Measurements from ENCODE around the gene CHCHD6.
A peak's percentile ranks its signal among the peaks of the same experiment; 100 is the strongest.

The CHCHD6 gene

DNA sequence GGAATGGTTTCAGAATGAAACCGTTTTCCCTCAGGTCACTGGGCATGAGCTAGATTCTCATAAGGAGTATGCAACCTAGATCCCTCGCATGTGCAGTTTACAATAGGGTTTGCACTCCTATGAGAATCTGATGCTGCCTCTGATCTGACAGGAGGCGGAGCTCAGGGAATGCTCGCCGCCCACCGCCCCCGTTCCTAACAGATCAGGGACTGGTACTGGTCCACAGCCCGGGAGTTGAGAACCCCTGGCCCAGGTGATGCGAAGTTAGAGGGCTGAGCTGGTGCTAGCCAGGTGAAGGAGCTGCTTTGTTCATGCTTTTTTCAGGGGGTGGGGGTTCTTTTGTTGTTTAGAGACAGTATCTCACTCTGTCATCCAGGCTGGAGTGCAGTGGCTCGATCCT is 263.3 kb downstream of the CHCHD6 start:
- FAIRE-seq (no peak), DNase-seq (ENCODE audit: insufficient read length, low spot score) (no peak)

GRCh38 chr3:126968391-126969390 is 264.7 kb downstream of the CHCHD6 start:
- no peak for FAIRE-seq
- DNase-seq (ENCODE audit: insufficient read length, low spot score): no peak

DNA sequence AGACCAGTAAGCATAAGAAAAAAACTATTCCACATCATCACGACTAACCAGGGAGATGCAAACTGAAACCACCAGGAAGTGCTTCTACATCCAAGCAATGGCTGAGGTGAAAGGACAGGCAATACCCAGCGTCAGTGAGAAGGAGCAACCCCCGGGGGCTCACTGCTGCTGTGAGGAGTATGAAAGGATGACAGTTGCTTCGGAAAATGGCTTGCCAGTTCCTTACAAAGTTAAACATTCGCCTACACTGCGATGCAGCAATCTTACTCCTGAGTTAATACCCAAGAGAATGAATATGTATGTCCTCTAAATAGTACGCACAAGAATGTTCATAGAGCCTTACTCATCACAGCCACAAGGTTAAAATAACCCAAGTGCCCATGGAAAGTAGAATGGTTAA is 265.5 kb downstream of the CHCHD6 start:
- no peak for FAIRE-seq
- DNase-seq (ENCODE audit: insufficient read length, low spot score): no peak

DNA sequence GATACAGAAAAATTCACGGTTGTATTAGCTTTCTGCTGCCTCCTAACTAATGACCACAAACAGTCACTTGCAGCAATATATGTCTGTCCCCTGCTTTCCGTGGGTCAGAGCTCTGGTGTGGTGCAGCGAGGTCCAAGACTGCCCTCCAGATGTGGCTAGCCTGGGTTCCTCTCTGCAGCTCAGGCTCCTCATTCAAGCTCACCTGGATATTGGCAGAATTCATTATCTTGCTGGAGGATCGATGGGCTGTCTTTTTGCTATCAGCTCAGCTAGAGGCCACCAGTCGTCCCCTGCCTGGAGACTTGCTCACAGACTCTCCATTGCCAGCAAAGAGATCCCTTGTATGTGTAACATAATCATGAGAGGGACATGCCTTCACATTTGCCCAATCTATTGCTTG is 266.1 kb downstream of the CHCHD6 start:
- no peak for FAIRE-seq
- no peak for DNase-seq (ENCODE audit: insufficient read length, low spot score)

DNA sequence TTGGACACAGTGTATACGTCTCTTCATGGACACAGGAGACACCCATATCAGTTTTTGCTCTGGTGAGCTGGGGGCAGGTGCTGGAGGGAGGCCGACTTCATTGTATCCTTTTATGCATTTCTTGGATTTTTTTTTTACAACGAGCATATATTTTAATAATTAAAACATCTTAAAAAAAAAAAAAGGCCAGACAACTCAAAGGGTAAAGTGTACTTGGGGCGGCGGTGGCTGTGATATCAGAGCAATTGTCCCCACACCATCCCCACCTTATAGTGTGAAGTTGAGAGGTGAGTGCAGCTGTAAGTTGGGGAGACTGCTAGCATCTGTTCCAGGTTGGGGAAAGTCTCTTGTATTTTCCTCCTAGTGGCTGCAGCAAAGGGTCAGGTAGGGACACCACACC is 266.9 kb downstream of the CHCHD6 start:
- no peak for FAIRE-seq
- no peak for DNase-seq (ENCODE audit: insufficient read length, low spot score)

DNA sequence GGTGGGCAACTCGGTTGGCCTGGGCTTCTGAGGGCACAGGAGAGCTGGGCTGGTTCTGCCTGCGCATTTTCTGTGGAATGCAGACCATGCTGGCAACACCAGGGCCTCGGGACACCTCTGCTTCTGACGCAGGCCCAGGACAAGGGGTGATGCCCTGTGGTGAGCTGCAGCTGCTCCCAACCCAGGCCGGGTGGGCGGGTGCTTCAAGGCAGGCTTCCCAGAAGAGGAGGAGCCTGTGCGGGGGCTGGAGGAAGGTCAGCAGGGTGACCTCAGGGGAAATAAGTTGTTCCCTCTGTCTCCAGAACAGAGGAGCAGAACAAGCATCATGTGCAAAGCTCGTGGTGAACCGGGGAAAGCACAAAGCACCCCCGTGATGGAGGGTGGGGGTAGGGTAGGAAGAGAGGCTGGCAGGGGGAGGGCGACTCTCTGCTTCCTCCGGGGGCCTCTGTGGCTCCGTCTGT is 267.9 kb downstream of the CHCHD6 start:
- DNase-seq (ENCODE audit: insufficient read length, low spot score): no peak
- FAIRE-seq: no peak

DNA sequence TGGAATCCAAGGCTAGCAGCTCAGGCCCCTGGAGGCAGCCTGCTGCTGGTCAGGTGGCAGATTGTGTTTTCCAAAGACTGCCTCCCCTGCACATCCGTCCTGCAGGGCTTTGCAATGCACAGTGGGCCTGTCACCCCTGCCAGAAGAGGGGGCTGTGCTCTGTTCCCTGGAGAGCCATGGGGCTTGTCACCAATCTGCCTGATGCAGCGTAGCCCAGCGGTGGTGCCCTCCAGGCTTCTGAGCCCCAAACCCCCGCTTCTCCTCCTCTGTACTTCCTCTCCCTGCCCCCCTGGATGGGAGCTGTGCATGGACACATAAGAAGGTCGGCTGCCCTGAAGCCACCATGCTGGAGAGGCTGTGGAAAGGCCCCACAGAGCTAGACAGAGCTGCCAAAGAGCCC is 268.8 kb downstream of the CHCHD6 start:
- DNase-seq (ENCODE audit: insufficient read length, low spot score): no peak
- FAIRE-seq: no peak

DNA sequence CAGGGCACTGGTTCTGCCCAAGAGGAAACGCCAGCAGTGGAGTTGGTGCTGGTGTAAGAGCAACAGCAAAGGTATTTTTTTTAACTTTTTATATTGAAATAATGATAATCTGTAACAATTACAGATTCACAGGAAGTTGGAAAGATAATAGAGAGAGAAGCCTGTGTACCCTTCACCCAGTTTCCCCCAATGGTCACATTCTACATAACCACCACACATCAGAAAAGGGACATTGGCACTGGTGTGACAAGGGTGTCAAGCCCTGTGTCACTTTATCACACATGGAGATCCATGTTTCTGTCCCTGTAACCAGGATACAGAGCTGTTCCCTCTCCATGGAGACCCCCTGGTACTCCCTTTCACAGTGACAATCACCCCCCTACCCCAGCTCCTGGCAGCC is 269.8 kb downstream of the CHCHD6 start:
- DNase-seq (ENCODE audit: insufficient read length, low spot score) (no peak), FAIRE-seq (no peak)

DNA sequence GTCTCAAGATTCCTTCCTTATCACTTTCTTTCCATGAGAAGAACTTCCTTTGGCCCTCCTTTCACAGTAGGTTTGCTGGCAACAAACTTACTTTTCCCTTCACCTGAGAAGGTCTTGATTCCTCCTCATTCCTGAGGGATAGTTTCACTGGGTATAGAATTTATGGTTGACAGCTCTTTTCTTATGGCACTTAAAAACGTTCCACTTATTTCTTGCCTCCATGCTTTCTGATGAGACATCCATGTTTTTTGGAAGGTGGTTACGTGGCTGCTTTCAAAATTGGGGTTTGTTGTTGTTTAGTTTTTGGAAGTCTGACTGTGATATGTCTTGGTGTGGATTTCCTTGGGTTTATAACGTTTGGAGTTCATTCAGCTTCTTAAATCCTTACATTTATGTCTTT is 270.7 kb downstream of the CHCHD6 start:
- FAIRE-seq (no peak), DNase-seq (ENCODE audit: insufficient read length, low spot score) (no peak)

DNA sequence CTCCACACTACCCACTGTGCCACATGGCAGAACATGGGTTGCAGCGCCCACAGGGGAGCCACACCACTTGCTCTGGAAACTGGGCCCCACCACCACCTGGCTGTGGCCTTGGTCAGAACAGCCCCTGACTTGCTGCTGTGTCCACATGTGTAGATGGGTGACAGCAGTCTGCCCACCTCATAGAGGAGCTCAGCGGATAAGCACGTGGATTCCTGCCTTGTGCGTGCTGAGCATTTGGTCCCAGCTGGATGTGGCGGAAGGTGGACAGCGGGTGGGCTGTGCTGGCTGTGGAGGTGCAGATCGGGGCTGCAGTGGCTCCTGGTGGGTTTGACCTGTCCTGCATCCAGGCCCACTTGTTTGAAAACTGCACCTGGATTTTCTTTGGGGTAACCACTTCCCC is 272.9 kb downstream of the CHCHD6 start:
- no peak for DNase-seq (ENCODE audit: insufficient read length, low spot score)
- no peak for FAIRE-seq

GRCh38 chr3:126977821-126978220 is 273.8 kb downstream of the CHCHD6 start:
- FAIRE-seq: no peak
- no peak for DNase-seq (ENCODE audit: insufficient read length, low spot score)

DNA sequence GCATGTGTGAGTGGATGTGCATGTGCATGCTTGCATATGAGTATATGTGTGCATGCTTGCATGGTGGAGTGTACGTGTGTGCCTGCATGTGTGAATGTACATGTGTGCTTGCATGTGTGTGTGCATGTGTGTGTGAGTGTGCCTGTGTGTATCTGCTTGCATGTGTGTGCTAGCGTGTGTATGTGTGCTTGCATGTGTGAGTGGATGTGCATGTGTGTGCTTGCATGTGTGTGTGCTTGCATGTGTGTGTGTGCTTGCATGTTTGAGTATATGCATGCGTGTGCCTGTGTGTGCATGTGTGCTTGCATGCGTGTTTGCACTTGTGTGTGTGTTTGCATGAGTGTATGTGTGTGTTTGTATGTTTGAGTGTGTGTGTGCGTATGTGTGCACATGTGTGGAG is 274.3 kb downstream of the CHCHD6 start:
- DNase-seq (ENCODE audit: insufficient read length, low spot score) (no peak), FAIRE-seq (no peak)

DNA sequence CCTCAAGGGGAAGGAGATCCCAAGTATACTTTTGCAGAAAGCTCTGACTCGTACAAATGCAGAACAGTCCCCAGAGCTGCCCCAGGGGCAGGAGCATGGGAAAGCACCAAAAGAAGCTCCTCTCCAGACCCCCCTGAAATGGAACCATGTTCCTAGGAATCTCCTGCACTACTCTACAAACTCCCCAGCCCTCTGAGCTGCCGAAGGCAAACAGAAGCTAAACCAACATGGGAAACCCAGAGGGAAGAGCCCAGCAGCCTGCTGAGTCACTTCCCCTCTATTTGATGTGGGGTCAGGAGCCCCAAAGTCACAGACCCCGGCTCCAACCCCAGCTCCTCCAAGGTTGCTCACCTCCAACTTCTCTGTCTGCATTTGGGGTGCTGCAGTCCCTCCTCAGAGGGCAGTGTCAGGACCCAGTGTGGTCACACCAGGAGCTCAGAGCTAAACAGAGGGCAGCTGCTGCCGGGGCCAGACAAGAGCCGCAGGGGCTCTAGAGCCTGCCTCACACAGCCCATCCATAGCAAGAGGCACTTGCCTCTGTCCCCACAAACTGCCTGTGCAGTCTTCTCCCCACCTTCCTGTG is 275.1 kb downstream of the CHCHD6 start:
- FAIRE-seq (no peak), DNase-seq (ENCODE audit: insufficient read length, low spot score) (no peak)

GRCh38 chr3:126980266-126980811 is 276.3 kb downstream of the CHCHD6 start:
- FAIRE-seq (no peak), DNase-seq (ENCODE audit: insufficient read length, low spot score) (no peak)

DNA sequence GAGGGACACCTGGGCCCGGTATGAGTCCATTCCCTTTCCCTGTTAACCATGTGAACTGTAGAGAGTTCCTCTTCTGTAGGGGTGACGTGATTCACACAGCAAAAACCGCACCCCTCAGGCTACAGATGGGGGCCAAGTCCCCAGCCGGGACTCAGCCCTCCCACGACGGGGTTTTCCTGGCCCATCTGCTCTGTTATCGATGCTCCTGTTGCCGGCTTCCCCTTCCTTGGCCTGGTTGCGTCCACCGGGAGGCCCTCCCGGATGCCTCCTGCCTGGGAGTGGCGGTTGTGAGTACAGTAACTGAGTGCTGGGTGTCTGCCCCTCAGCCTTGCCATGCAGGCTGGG is 278.1 kb downstream of the CHCHD6 start:
- FAIRE-seq: peak; percentile 48
- DNase-seq (ENCODE audit: insufficient read length, low spot score): peak; percentile 52

- FAIRE-seq (peak; percentile 85), DNase-seq (ENCODE audit: insufficient read length, low spot score) (peak; percentile 98)
Observed at GRCh38 chr3:126982471-126983175, 278.6 kb downstream of the CHCHD6 start, which contains the start of gene PLXNA1. PLXNA1 (plus strand) TSS chr3:126983115; CDS start chr3:126988594, 5,479 bp downstream.

DNA sequence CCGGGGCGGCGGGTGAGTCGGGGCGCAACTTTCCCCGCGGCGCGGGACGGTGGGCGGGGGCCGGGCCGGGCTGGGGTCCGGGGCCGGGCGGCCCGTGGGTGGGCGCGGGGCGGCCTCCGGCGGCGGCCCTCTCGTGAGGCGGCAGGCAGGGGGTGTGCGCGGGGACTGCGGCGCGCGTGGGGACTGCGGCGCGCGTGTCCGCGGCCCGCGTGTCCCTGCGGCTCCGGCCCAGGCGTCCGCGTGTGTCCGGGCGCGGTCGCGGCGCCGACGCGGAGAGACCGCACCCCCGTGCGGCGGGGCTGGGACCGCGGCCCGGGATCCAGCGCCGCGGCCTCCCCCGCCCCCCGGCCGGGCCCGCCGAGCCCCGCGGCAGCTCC is 279.2 kb downstream of the CHCHD6 start:
- FAIRE-seq: no peak
- DNase-seq (ENCODE audit: insufficient read length, low spot score): no peak

DNA sequence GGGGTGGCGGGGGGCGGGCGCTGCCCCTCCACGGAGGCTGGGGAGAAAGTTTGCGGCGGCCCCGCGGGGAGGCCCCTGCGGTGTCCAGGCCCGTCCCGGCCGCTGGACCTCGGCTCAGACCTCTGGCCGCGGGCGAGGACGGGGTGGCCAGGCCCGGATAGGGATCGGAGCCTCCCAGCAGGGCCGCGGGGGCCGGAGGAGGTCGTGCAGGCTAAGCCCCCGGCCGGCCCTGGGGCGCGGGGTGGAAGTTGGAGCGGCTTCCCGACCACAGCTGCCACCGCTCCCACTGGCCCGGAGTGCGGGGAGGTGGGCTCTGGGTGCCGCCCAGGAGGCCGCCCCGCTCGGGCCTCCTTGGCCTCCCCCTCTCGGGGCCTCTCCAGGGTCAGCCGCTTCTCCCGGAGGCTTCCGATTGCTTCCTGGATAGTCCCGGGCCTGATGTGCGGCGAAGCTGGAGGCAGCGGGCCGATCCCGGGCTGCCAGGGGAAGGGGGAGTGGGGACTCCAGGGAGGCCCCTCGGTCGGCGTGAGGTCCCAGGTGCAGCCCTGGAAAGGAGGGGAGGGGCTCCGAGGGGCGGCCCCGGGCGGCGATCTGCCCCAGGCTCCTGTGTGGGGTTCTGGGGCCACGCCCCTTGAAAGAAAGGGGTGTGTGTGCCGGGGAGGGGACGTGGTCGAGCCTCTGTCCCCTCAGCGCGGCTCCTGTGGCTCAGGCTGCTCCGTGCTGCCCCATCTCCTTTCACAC is 279.8 kb downstream of the CHCHD6 start:
- FAIRE-seq: no peak
- DNase-seq (ENCODE audit: insufficient read length, low spot score): no peak

GRCh38 chr3:126984391-126985131 is 280.5 kb downstream of the CHCHD6 start:
- FAIRE-seq: no peak
- DNase-seq (ENCODE audit: insufficient read length, low spot score): no peak

All from GM19239 (cell line).